ENCODE measurements around the gene VWF.

- TF ChIP-seq POLR2AphosphoS5 (IDR thresholded peaks at IDR 0.05) (no peak), POLR2A (IDR thresholded peaks at IDR 0.05; ENCODE audit: low read depth) (no peak)
Measured at GRCh38 chr12:5944053-5944452, 180.4 kb downstream of the VWF start.
